Lower leg skin (tissue), 3 donors: ENCODE measurements around the gene HSD17B4.

Source experiments
- CTCF ChIP-seq, 3 donors: fragments of 450-650 bp; IDR thresholded peaks; one replicate each; pipeline ENCODE4 v1.5.1; 2016; ENCODE audit warnings: antibody characterized with exemption in 3 of 3, mild to moderate bottlenecking in 3 of 3, moderate library complexity in 2 of 3
- POLR2A ChIP-seq, 2 donors: fragments of 450-650 bp; IDR thresholded peaks; one replicate each; pipeline ENCODE4 v1.6.1; 2016 to 2017; ENCODE audit warnings: antibody characterized with exemption in 2 of 2, mild to moderate bottlenecking in 1 of 2, moderate library complexity in 1 of 2

DNA sequence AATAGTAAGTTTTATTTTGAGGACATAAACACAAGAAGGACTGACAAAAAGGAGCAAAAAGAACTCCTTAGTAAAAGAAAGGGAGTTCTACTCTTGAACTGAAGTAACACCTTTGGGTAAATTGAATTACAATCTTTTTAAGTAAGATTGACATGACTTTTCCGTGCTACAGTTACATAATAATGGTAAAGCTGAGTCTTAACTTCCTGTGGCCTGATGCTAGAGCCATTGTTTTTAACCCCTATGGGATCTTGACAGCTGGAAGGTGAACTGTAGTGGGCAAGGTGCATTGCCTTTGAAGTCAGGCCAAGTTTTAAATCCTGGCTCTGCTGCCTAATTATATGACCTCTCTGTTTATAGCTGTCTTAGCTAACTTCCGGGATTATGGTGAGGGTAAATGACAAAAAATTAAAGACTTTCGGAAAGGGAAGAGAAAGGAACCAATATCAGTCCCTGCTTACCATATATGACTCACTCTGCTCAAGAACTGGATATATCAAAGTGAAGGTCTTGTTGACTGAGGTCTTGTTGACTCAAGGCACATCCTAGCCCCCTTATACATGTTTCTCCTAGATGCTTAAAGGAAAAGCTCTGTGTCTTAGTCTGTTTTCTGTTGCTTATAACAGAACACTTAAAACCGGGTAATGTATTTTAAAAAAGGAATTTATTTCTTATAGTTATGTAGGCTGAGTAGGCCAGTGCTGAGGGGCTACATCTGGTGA is 6.8 kb downstream of the HSD17B4 start:
- TF ChIP-seq CTCF (IDR thresholded peaks at IDR 0.05) (no peak), POLR2A (IDR thresholded peaks at IDR 0.05) (no peak)
